ENCODE data around the gene FKRP. TPM values are rescaled to one million over a fixed set of nuclear protein-coding genes. Genes with fewer than 3 reads are reported as not detected.

Gene FKRP
- total RNA-seq, 1 experiment from 2014 or later: 24.1 TPM

GRCh38 chr19:46722004-46722380 is 23.9 kb upstream of the FKRP start (continued):
- TF ChIP-seq ETV6 (CRISPR knock-in tag; IDR thresholded peaks at IDR 0.05): no peak
- TF ChIP-seq ZMAT4 (CRISPR knock-in tag; IDR thresholded peaks at IDR 0.05): no peak
- no peak for TF ChIP-seq ATF2 (CRISPR knock-in tag; IDR thresholded peaks at IDR 0.05; ENCODE audit: borderline replicate concordance, low read depth)

GRCh38 chr19:46722421-46723022 is 23.3 kb upstream of the FKRP start:
- H3K9me3 Mint-ChIP-seq: no peaks in the 10 kb centered on the region
- no peak overlapping the region for H3K27ac Mint-ChIP-seq
- TF ChIP-seq ZNF138 (CRISPR knock-in tag; conservative IDR thresholded peaks at IDR 0.05) (no peak), EMX1 (CRISPR knock-in tag; IDR thresholded peaks at IDR 0.05) (no peak), GRHL2 (CRISPR knock-in tag; IDR thresholded peaks at IDR 0.05; ENCODE audit: insufficient replicate concordance, severe bottlenecking) (no peak), PREB (CRISPR knock-in tag; IDR thresholded peaks at IDR 0.05; ENCODE audit: borderline replicate concordance) (no peak), ETV6 (CRISPR knock-in tag; IDR thresholded peaks at IDR 0.05) (no peak), HMGA2 (CRISPR knock-in tag; IDR thresholded peaks at IDR 0.05) (no peak), HMGXB4 (CRISPR knock-in tag; IDR thresholded peaks at IDR 0.05) (no peak), ZNF423 (CRISPR knock-in tag; IDR thresholded peaks at IDR 0.05) (no peak), CTCF (IDR thresholded peaks at IDR 0.05) (no peak), FOXP1 (CRISPR knock-in tag; IDR thresholded peaks at IDR 0.05; ENCODE audit: borderline replicate concordance) (no peak)
- ChIA-PET POLR2A (no interaction called here), CTCF (interaction anchor here (2.1 kb wide), 1 partner anchor 9 kb away, joined by 5 read pairs; no protein-coding TSS in a partner anchor)
- no peak overlapping the region for H3K4me3 Mint-ChIP-seq
- H3K27me3 Mint-ChIP-seq (ENCODE audit: low read depth): no peaks in the 10 kb centered on the region; the same call in 1 of the 2 replicates
- ATAC-seq (no peak), DNase-seq (ENCODE audit: low spot score) (no peak)
- H3K4me1 Mint-ChIP-seq: peaks cover 16% of the 10 kb centered on the region
- H3K36me3 Mint-ChIP-seq: peaks cover 36% of the 10 kb centered on the region

GRCh38 chr19:46723023-46723461 is 22.8 kb upstream of the FKRP start:
- H3K27me3 Mint-ChIP-seq (ENCODE audit: low read depth): no peaks in the 10 kb centered on the region; the same call in 1 of the 2 replicates
- no peak overlapping the region for H3K4me3 Mint-ChIP-seq
- CTCF ChIA-PET: interaction anchor here (0.6 to 2.1 kb wide), 2 partner anchors 9 to 55 kb away, joined by 5 to 7 read pairs; no protein-coding TSS in a partner anchor
- ATAC-seq: no peak
- H3K9me3 Mint-ChIP-seq: no peaks in the 10 kb centered on the region
- no peak overlapping the region for H3K27ac Mint-ChIP-seq
- DNase-seq (ENCODE audit: low spot score): no peak
- POLR2A ChIA-PET: no interaction called here
- H3K4me1 Mint-ChIP-seq: peaks cover 11% of the 10 kb centered on the region
- peaks cover 37% of the 10 kb centered on the region for H3K36me3 Mint-ChIP-seq
- TF ChIP-seq TP53 (CRISPR knock-in tag; IDR thresholded peaks at IDR 0.05) (no peak), CBFB (CRISPR knock-in tag; IDR thresholded peaks at IDR 0.05; ENCODE audit: low read depth) (no peak), ESRRA (CRISPR knock-in tag; IDR thresholded peaks at IDR 0.05; ENCODE audit: borderline replicate concordance) (no peak), CTCF (IDR thresholded peaks at IDR 0.05) (no peak), ZNF396 (CRISPR knock-in tag; IDR thresholded peaks at IDR 0.05; ENCODE audit: borderline replicate concordance) (no peak), ZSCAN18 (CRISPR knock-in tag; IDR thresholded peaks at IDR 0.05) (no peak), RELA (CRISPR knock-in tag; IDR thresholded peaks at IDR 0.05; ENCODE audit: borderline replicate concordance) (no peak), CREB1 (CRISPR knock-in tag; IDR thresholded peaks at IDR 0.05) (no peak), ATF1 (CRISPR knock-in tag; IDR thresholded peaks at IDR 0.05) (no peak), ZNF121 (CRISPR knock-in tag; IDR thresholded peaks at IDR 0.05) (no peak), ZBTB43 (CRISPR knock-in tag; IDR thresholded peaks at IDR 0.05) (no peak)
